Neuron (in vitro differentiated cells): Measurements from ENCODE around the gene NAALADL1.

ENCODE experiments used
- H2AFZ ChIP-seq: one replicate; pipeline ENCODE4 v1.6.1; 2013; ENCODE audit warnings: low read depth, mild to moderate bottlenecking, inconsistent platforms, low read length, moderate library complexity
- H3K27me3 ChIP-seq: one replicate; pipeline ENCODE4 v1.6.1; 2013; ENCODE audit warnings: low read length; ENCODE audit not compliant: insufficient read depth
- H3K36me3 ChIP-seq: one replicate; pipeline ENCODE4 v1.6.1; 2013; ENCODE audit warnings: low read length; ENCODE audit not compliant: insufficient read depth
- H3K4me1 ChIP-seq: one replicate; pipeline ENCODE4 v1.6.1; 2013; ENCODE audit warnings: low read length; ENCODE audit not compliant: insufficient read depth
- H3K4me3 ChIP-seq: 2 replicates; pipeline ENCODE4 v1.5.1; 2013; ENCODE audit warnings: mild to moderate bottlenecking, low read length, moderate library complexity
- H3K9me3 ChIP-seq: one replicate; pipeline ENCODE4 v1.6.1; 2013; ENCODE audit warnings: low read length

NAALADL1 gene

GRCh38 chr11:65056999-65057398 lies 1.4 kb downstream of the NAALADL1 start:
- Histone ChIP-seq H3K9me3 (no peaks in the 10 kb centered on the region), H3K36me3 (no peaks in the 10 kb centered on the region), H3K4me1 (no peaks in the 10 kb centered on the region), H3K4me3 (no peak overlapping the region), H2AFZ (no peak overlapping the region), H3K27me3 (peaks cover 9% of the 10 kb centered on the region)

GRCh38 chr11:65055538-65055937 lies 2.8 kb downstream of the NAALADL1 start:
- Histone ChIP-seq H3K9me3 (no peaks in the 10 kb centered on the region), H3K4me3 (no peak overlapping the region), H3K27me3 (peaks cover 9% of the 10 kb centered on the region), H2AFZ (no peak overlapping the region), H3K36me3 (no peaks in the 10 kb centered on the region), H3K4me1 (no peaks in the 10 kb centered on the region)

- Histone ChIP-seq H3K4me1 (no peaks in the 10 kb centered on the region), H2AFZ (no peak overlapping the region), H3K36me3 (no peaks in the 10 kb centered on the region), H3K9me3 (no peaks in the 10 kb centered on the region), H3K4me3 (no peak overlapping the region), H3K27me3 (peaks cover 9% of the 10 kb centered on the region)
Measured at GRCh38 chr11:65053827-65054508, 4.4 kb downstream of the NAALADL1 start.

GRCh38 chr11:65051398-65051858 lies 6.9 kb downstream of the NAALADL1 start:
- H3K27me3 ChIP-seq = peaks cover 9% of the 10 kb centered on the region
- H3K4me1 ChIP-seq = no peaks in the 10 kb centered on the region
- no peak overlapping the region for H3K4me3 ChIP-seq
- H2AFZ ChIP-seq = no peak overlapping the region
- no peaks in the 10 kb centered on the region for H3K9me3 ChIP-seq
- H3K36me3 ChIP-seq = no peaks in the 10 kb centered on the region

GRCh38 chr11:65047581-65048422 lies 10.6 kb downstream of the NAALADL1 start:
- H2AFZ ChIP-seq = no peak overlapping the region
- no peak overlapping the region for H3K4me3 ChIP-seq
- no peaks in the 10 kb centered on the region for H3K4me1 ChIP-seq
- H3K27me3 ChIP-seq = peaks cover 3% of the 10 kb centered on the region
- H3K9me3 ChIP-seq = no peaks in the 10 kb centered on the region
- peaks cover 21% of the 10 kb centered on the region for H3K36me3 ChIP-seq

GRCh38 chr11:65045728-65046127 lies 12.6 kb downstream of the NAALADL1 start:
- Histone ChIP-seq H3K4me1 (peaks cover 4% of the 10 kb centered on the region), H3K36me3 (peaks cover 21% of the 10 kb centered on the region), H2AFZ (no peak overlapping the region), H3K4me3 (no peak overlapping the region), H3K9me3 (no peaks in the 10 kb centered on the region), H3K27me3 (no peaks in the 10 kb centered on the region)

GRCh38 chr11:65045061-65045460 lies 13.3 kb downstream of the NAALADL1 start:
- Histone ChIP-seq H3K36me3 (peaks cover 21% of the 10 kb centered on the region), H3K4me3 (no peak overlapping the region)

GRCh38 chr11:65043881-65044501 lies 14.4 kb downstream of the NAALADL1 start:
- no peak overlapping the region for H2AFZ ChIP-seq
- H3K4me3 ChIP-seq = no peak overlapping the region
- H3K4me1 ChIP-seq = peaks cover 4% of the 10 kb centered on the region
- peaks cover 21% of the 10 kb centered on the region for H3K36me3 ChIP-seq
- H3K27me3 ChIP-seq = no peaks in the 10 kb centered on the region
- no peaks in the 10 kb centered on the region for H3K9me3 ChIP-seq

More at GRCh38 chr11:65045061-65045460, 13.3 kb downstream of the NAALADL1 start:
- Histone ChIP-seq H3K9me3 (no peaks in the 10 kb centered on the region), H3K27me3 (no peaks in the 10 kb centered on the region), H2AFZ (no peak overlapping the region), H3K4me1 (peaks cover 4% of the 10 kb centered on the region)

GRCh38 chr11:65042891-65043290 lies 15.5 kb downstream of the NAALADL1 start:
- H2AFZ ChIP-seq = no peak overlapping the region
- peaks cover 4% of the 10 kb centered on the region for H3K4me1 ChIP-seq
- peak overlapping the region; percentile 85 for H3K4me3 ChIP-seq
- peaks cover 23% of the 10 kb centered on the region for H3K36me3 ChIP-seq
- H3K27me3 ChIP-seq = no peaks in the 10 kb centered on the region
- no peaks in the 10 kb centered on the region for H3K9me3 ChIP-seq

- H3K4me1 ChIP-seq = peaks cover 4% of the 10 kb centered on the region
- H3K9me3 ChIP-seq = no peaks in the 10 kb centered on the region
- peak within 1 kb of the TSS; percentile 86 for H2AFZ ChIP-seq
- peak within 1 kb of the TSS; percentile 85 for H3K4me3 ChIP-seq
- H3K27me3 ChIP-seq = no peaks in the 10 kb centered on the region
- peaks cover 25% of the 10 kb centered on the region for H3K36me3 ChIP-seq
Measured at GRCh38 chr11:65040847-65041622, 17.3 kb downstream of the NAALADL1 start, which contains the start of gene SAC3D1. TSS of gene SAC3D1 (plus strand) at chr11:65041210. CDS start at chr11:65041293, 83 bp downstream.

- H3K4me1 ChIP-seq = peaks cover 4% of the 10 kb centered on the region
- no peaks in the 10 kb centered on the region for H3K9me3 ChIP-seq
- peak overlapping the region; percentile 85 for H3K4me3 ChIP-seq
- peak overlapping the region; percentile 86 for H2AFZ ChIP-seq
- H3K27me3 ChIP-seq = no peaks in the 10 kb centered on the region
- peaks cover 27% of the 10 kb centered on the region for H3K36me3 ChIP-seq
Measured at GRCh38 chr11:65040520-65040846, 17.9 kb downstream of the NAALADL1 start.

- Histone ChIP-seq H3K36me3 (peaks cover 25% of the 10 kb centered on the region), H3K9me3 (no peaks in the 10 kb centered on the region), H3K4me3 (no peak overlapping the region), H2AFZ (no peak overlapping the region), H3K4me1 (no peaks in the 10 kb centered on the region), H3K27me3 (no peaks in the 10 kb centered on the region)
Measured at GRCh38 chr11:65036931-65037330, 21.4 kb downstream of the NAALADL1 start.
